Measurements from ENCODE around the gene COMT.

DNA sequence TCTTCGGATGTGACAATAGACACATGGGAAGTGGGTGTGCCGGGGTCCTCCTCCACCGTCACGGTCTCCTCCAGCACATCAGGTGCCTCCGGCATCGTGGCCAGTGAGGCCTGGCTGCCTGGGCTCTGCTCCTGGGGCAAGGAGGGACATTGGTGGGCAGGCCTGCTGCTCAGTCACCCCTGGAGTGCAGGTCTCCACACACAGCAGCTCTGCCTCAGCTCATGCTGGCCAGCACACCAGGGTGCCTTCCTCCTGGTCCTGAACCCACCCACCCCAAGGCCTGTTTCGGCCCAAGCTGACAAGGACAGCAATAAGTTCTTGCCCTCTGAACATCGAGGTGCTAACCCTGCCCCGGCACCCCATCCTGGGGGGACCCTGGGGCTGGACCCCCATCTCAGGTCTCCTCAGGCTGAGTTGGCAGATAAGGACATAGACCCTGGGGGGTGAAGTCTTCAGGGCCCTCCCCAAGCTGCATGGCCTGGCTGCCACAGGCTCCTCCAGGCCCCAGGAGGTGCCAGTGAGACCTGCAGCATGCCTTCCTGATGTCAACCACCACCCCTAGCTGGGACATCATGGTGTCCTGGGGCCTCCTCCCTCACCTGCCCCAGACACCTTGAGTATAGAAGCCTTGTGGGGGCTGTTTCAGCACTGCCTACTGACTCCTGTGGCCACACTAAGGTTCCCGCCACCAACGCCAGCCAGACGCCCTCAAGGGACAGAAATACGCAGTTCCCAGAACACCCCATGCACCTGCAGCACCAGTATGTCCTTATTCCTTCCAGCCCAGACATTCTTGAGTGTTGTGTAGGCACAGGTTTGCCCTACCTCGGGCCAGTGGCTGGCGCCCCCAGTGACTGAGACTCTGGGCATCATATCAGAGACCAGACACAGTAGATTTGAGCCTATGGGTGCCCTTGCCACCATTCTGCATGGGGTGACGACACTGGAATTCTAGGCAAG lies 40.7 kb downstream of the COMT start:
- TF ChIP-seq TCF7L2 (IDR thresholded peaks at IDR 0.05; ENCODE audit: borderline replicate concordance, low read depth, low read length) (no peak), YY1 (tag by site-specific recombination; IDR thresholded peaks at IDR 0.05) (no peak), ZNF335 (tag by site-specific recombination; conservative IDR thresholded peaks at IDR 0.05) (no peak), CTCF (tag by site-specific recombination; IDR thresholded peaks at IDR 0.05) (no peak)
